ENCODE data around the gene VARS1. TPM values are rescaled to one million over a fixed set of nuclear protein-coding genes. Genes with fewer than 3 reads are reported as not detected.

Gene VARS1
- total and polyA plus RNA-seq, 2 experiments from 2014 or later = 71.2 to 137 TPM

DNA sequence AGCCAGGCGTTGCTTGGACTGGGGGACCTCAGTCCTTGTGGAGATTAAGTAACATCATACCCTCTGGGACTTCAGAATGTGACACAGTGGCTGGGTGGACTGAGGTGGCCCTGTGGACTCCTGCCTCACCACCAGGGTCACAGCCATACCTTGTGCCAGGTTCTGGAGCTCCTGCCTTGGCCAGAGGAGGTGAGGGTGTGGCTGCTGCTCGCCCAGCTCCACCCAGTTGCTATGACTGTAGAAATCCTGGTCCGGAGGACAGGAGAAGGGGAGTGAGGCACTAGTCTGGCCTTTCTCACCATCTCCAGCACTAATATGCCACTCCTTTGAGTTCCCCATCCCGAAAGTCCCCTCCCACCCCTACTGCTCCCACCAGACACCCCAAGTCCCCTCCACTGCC lies 20.4 kb downstream of the VARS1 start:
- H2AFZ ChIP-seq = no peak overlapping the region
- DNase-seq (ENCODE audit: low spot score) (no peak), ATAC-seq (no peak)
- Mint-ChIP-seq H3K36me3 (ENCODE audit: low read depth) (peaks cover 13% of the 10 kb centered on the region), H3K27ac (no peak overlapping the region), H3K9me3 (no peaks in the 10 kb centered on the region), H3K4me3 (no peak overlapping the region), H3K27me3 (ENCODE audit: insufficient read depth, low read depth, poor library complexity) (peaks cover 19% of the 10 kb centered on the region), H3K4me1 (no peaks in the 10 kb centered on the region)
- H3K4me3 ChIP-seq = no peak overlapping the region
- H3K9me2 ChIP-seq (ENCODE audit: insufficient read depth) = no peaks in the 10 kb centered on the region
- H3K4me1 ChIP-seq (ENCODE audit: insufficient read depth) = no peaks in the 10 kb centered on the region
- H3F3A ChIP-seq (replicated peaks; ENCODE audit: low read depth) = peaks cover 4% of the 10 kb centered on the region; the same call in 1 of the 2 replicates
- H3K27me3 ChIP-seq (ENCODE audit: insufficient read depth) = no peaks in the 10 kb centered on the region
- TF ChIP-seq, protein P1, sequence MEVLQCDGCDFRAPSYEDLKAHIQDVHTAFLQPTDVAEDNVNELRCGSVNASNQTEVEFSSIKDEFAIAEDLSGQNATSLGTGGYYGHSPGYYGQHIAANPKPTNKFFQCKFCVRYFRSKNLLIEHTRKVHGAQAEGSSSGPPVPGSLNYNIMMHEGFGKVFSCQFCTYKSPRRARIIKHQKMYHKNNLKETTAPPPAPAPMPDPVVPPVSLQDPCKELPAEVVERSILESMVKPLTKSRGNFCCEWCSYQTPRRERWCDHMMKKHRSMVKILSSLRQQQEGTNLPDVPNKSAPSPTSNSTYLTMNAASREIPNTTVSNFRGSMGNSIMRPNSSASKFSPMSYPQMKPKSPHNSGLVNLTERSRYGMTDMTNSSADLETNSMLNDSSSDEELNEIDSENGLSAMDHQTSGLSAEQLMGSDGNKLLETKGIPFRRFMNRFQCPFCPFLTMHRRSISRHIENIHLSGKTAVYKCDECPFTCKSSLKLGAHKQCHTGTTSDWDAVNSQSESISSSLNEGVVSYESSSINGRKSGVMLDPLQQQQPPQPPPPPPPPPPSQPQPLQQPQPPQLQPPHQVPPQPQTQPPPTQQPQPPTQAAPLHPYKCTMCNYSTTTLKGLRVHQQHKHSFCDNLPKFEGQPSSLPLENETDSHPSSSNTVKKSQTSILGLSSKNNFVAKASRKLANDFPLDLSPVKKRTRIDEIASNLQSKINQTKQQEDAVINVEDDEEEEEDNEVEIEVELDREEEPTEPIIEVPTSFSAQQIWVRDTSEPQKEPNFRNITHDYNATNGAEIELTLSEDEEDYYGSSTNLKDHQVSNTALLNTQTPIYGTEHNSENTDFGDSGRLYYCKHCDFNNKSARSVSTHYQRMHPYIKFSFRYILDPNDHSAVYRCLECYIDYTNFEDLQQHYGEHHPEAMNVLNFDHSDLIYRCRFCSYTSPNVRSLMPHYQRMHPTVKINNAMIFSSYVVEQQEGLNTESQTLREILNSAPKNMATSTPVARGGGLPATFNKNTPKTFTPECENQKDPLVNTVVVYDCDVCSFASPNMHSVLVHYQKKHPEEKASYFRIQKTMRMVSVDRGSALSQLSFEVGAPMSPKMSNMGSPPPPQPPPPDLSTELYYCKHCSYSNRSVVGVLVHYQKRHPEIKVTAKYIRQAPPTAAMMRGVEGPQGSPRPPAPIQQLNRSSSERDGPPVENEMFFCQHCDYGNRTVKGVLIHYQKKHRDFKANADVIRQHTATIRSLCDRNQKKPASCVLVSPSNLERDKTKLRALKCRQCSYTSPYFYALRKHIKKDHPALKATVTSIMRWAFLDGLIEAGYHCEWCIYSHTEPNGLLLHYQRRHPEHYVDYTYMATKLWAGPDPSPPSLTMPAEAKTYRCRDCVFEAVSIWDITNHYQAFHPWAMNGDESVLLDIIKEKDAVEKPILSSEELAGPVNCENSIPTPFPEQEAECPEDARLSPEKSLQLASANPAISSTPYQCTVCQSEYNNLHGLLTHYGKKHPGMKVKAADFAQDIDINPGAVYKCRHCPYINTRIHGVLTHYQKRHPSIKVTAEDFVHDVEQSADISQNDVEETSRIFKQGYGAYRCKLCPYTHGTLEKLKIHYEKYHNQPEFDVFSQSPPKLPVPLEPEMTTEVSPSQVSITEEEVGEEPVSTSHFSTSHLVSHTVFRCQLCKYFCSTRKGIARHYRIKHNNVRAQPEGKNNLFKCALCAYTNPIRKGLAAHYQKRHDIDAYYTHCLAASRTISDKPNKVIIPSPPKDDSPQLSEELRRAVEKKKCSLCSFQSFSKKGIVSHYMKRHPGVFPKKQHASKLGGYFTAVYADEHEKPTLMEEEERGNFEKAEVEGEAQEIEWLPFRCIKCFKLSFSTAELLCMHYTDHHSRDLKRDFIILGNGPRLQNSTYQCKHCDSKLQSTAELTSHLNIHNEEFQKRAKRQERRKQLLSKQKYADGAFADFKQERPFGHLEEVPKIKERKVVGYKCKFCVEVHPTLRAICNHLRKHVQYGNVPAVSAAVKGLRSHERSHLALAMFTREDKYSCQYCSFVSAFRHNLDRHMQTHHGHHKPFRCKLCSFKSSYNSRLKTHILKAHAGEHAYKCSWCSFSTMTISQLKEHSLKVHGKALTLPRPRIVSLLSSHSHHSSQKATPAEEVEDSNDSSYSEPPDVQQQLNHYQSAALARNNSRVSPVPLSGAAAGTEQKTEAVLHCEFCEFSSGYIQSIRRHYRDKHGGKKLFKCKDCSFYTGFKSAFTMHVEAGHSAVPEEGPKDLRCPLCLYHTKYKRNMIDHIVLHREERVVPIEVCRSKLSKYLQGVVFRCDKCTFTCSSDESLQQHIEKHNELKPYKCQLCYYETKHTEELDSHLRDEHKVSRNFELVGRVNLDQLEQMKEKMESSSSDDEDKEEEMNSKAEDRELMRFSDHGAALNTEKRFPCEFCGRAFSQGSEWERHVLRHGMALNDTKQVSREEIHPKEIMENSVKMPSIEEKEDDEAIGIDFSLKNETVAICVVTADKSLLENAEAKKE (CRISPR knock-in tag; IDR thresholded peaks at IDR 0.05) = no peak
- TF ChIP-seq EZH2 (IDR thresholded peaks at IDR 0.05; ENCODE audit: low read depth, unreplicated experiment) = no peak
- no peaks in the 10 kb centered on the region for H3K79me2 ChIP-seq (replicated peaks; ENCODE audit: insufficient read depth)
- no peak overlapping the region for H3K4me2 ChIP-seq
- H3K36me3 ChIP-seq (ENCODE audit: insufficient read depth) = no peaks in the 10 kb centered on the region
- no peak overlapping the region for H3K27ac ChIP-seq (ENCODE audit: low read depth)
- no peaks in the 10 kb centered on the region; the same call in 1 of the 2 replicates for H4K20me1 ChIP-seq (replicated peaks; ENCODE audit: insufficient read depth)

- Histone ChIP-seq H3K4me2 (no peak overlapping the region), H4K20me1 (replicated peaks; ENCODE audit: insufficient read depth) (no peaks in the 10 kb centered on the region), H3K27ac (ENCODE audit: low read depth) (no peak overlapping the region), H2AFZ (no peak overlapping the region), H3K27me3 (ENCODE audit: insufficient read depth) (no peaks in the 10 kb centered on the region), H3K36me3 (ENCODE audit: insufficient read depth) (no peaks in the 10 kb centered on the region), H3K4me1 (ENCODE audit: insufficient read depth) (no peaks in the 10 kb centered on the region), H3F3A (replicated peaks; ENCODE audit: low read depth) (no peaks in the 10 kb centered on the region), H3K4me3 (no peak overlapping the region), H3K9me2 (ENCODE audit: insufficient read depth) (no peaks in the 10 kb centered on the region), H3K79me2 (replicated peaks; ENCODE audit: insufficient read depth) (no peaks in the 10 kb centered on the region)
- peaks cover 24% of the 10 kb centered on the region for H3K27me3 Mint-ChIP-seq (ENCODE audit: insufficient read depth, low read depth, poor library complexity)
- no peaks in the 10 kb centered on the region; the same call in 2 of the 3 replicates for H3K4me1 Mint-ChIP-seq
- H3K4me3 Mint-ChIP-seq = no peak overlapping the region
- H3K27ac Mint-ChIP-seq = no peak overlapping the region
- H3K36me3 Mint-ChIP-seq (ENCODE audit: low read depth) = no peaks in the 10 kb centered on the region
- DNase-seq (ENCODE audit: low spot score) = no peak
- no peak for ATAC-seq
- no peaks in the 10 kb centered on the region; the same call in 2 of the 3 replicates for H3K9me3 Mint-ChIP-seq
- TF ChIP-seq JUNB (IDR thresholded peaks at IDR 0.05; ENCODE audit: unreplicated experiment) (no peak), POLR2AphosphoS5 (IDR thresholded peaks at IDR 0.05; ENCODE audit: low read depth) (no peak), EZH2phosphoT487 (IDR thresholded peaks at IDR 0.05; ENCODE audit: unreplicated experiment) (no peak), STAT1 (IDR thresholded peaks at IDR 0.05; ENCODE audit: unreplicated experiment) (no peak), ZNF114 (CRISPR knock-in tag; IDR thresholded peaks at IDR 0.05) (no peak), NANOG (IDR thresholded peaks at IDR 0.05; ENCODE audit: borderline replicate concordance) (no peak), ZNF331 (CRISPR knock-in tag; IDR thresholded peaks at IDR 0.05; ENCODE audit: low read depth) (no peak), CTCF (conservative IDR thresholded peaks at IDR 0.05; ENCODE audit: low read depth in 2 of 2) (no peak)
- TF ChIP-seq, protein P2, sequence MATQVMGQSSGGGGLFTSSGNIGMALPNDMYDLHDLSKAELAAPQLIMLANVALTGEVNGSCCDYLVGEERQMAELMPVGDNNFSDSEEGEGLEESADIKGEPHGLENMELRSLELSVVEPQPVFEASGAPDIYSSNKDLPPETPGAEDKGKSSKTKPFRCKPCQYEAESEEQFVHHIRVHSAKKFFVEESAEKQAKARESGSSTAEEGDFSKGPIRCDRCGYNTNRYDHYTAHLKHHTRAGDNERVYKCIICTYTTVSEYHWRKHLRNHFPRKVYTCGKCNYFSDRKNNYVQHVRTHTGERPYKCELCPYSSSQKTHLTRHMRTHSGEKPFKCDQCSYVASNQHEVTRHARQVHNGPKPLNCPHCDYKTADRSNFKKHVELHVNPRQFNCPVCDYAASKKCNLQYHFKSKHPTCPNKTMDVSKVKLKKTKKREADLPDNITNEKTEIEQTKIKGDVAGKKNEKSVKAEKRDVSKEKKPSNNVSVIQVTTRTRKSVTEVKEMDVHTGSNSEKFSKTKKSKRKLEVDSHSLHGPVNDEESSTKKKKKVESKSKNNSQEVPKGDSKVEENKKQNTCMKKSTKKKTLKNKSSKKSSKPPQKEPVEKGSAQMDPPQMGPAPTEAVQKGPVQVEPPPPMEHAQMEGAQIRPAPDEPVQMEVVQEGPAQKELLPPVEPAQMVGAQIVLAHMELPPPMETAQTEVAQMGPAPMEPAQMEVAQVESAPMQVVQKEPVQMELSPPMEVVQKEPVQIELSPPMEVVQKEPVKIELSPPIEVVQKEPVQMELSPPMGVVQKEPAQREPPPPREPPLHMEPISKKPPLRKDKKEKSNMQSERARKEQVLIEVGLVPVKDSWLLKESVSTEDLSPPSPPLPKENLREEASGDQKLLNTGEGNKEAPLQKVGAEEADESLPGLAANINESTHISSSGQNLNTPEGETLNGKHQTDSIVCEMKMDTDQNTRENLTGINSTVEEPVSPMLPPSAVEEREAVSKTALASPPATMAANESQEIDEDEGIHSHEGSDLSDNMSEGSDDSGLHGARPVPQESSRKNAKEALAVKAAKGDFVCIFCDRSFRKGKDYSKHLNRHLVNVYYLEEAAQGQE (IDR thresholded peaks at IDR 0.05; ENCODE audit: unreplicated experiment) = no peak
Observed at GRCh38 chr6:31771992-31772358, 23.6 kb downstream of the VARS1 start.

All from GM23338 (cell line).